ENCODE results near the gene KIF2C.

KIF2C gene

GRCh38 chr1:44807364-44808062 lies 67.9 kb downstream of the KIF2C start:
- peak; percentile 90 for DNase-seq (ENCODE audit: low spot score)
- Histone ChIP-seq H3K18ac (ENCODE audit: low read length) (peak overlapping the region; percentile 98), H2AK5ac (ENCODE audit: low read depth, low read length) (peak overlapping the region; percentile 96), H3K4me3 (ENCODE audit: low read length in 2 of 2) (peak overlapping the region in 1 of 2 donors; percentile 47), H3K79me1 (ENCODE audit: low read depth, low read length) (peaks cover 2% of the 10 kb centered on the region), H4K8ac (ENCODE audit: low read depth, low read length) (no peak overlapping the region), H3K4me2 (ENCODE audit: insufficient read depth, low read length, poor library complexity, severe bottlenecking) (peak overlapping the region; percentile 64), H2BK120ac (ENCODE audit: low read depth, low read length) (peak overlapping the region; percentile 58), H3K23ac (ENCODE audit: low read depth, low read length, poor library complexity) (peak overlapping the region; percentile 45), H3K14ac (ENCODE audit: low read length) (no peak overlapping the region), H2AFZ (ENCODE audit: low read length) (peak overlapping the region; percentile 78), H3K4me1 (ENCODE audit: control insufficient read depth in 2 of 2, insufficient read depth in 1 of 2, low read depth in 1 of 2, low read length in 2 of 2) (peaks cover 35 to 51% of the 10 kb centered on the region in 2 donors), H2BK5ac (ENCODE audit: low read length) (peak overlapping the region; percentile 88), H2BK15ac (ENCODE audit: low read length) (peak overlapping the region; percentile 26), H3K27me3 (ENCODE audit: control insufficient read depth in 3 of 3, insufficient read depth in 3 of 3, low read depth in 1 of 3, low read length in 3 of 3) (no peaks in the 10 kb centered on the region), H3K36me3 (replicated peaks in 1 of 2; ENCODE audit: control insufficient read depth in 2 of 2, insufficient read depth in 2 of 2, low read length in 2 of 2) (peaks cover 22 to 41% of the 10 kb centered on the region in 2 donors), H3K4ac (ENCODE audit: low read length) (no peak overlapping the region), H2BK12ac (ENCODE audit: low read length) (peak overlapping the region; percentile 51), H3K27ac (replicated peaks; ENCODE audit: low read length) (peak overlapping the region; percentile 93), H4K91ac (ENCODE audit: low read depth, low read length, poor library complexity) (peak overlapping the region; percentile 41), H3K9ac (ENCODE audit: low read depth, low read length, poor library complexity) (no peak overlapping the region), H3K9me3 (replicated peaks in 1 of 2; ENCODE audit: control insufficient read depth in 2 of 2, insufficient read depth in 1 of 2, low read depth in 1 of 2, low read length in 2 of 2) (no peaks in the 10 kb centered on the region)
- WGBS, 2 donors (ENCODE audit: extremely low coverage in 2 of 2, insufficient read length in 2 of 2, insufficient replicate concordance in 1 of 2), result no CpG with 5 or more reads among the region's 16 CpGs

- H2BK12ac ChIP-seq (ENCODE audit: low read length), result peak within 1 kb of the TSS; percentile 84
- peak within 1 kb of the TSS; percentile 93 for H3K27ac ChIP-seq (replicated peaks; ENCODE audit: low read length)
- peak within 1 kb of the TSS; percentile 41 for H4K91ac ChIP-seq (ENCODE audit: low read depth, low read length, poor library complexity)
- peaks cover 28 to 48% of the 10 kb centered on the region in 2 donors for H3K4me1 ChIP-seq (ENCODE audit: control insufficient read depth in 2 of 2, insufficient read depth in 1 of 2, low read depth in 1 of 2, low read length in 2 of 2)
- H2BK15ac ChIP-seq (ENCODE audit: low read length), result peak within 1 kb of the TSS; percentile 52
- H3K23ac ChIP-seq (ENCODE audit: low read depth, low read length, poor library complexity), result peak within 1 kb of the TSS; percentile 45
- H3K4ac ChIP-seq (ENCODE audit: low read length), result peak within 1 kb of the TSS; percentile 97
- H3K9me3 ChIP-seq (replicated peaks in 1 of 2; ENCODE audit: control insufficient read depth in 2 of 2, insufficient read depth in 1 of 2, low read depth in 1 of 2, low read length in 2 of 2), result no peaks in the 10 kb centered on the region
- peak within 1 kb of the TSS; percentile 58 for H2BK120ac ChIP-seq (ENCODE audit: low read depth, low read length)
- peak within 1 kb of the TSS; percentile 96 for H2AK5ac ChIP-seq (ENCODE audit: low read depth, low read length)
- DNase-seq (ENCODE audit: low spot score), result no peak
- peaks cover 5% of the 10 kb centered on the region for H3K79me1 ChIP-seq (ENCODE audit: low read depth, low read length)
- H3K4me2 ChIP-seq (ENCODE audit: insufficient read depth, low read length, poor library complexity, severe bottlenecking), result peak within 1 kb of the TSS; percentile 64
- H3K14ac ChIP-seq (ENCODE audit: low read length), result no peak within 1 kb of the TSS
- H3K4me3 ChIP-seq (ENCODE audit: low read length in 2 of 2), result peak within 1 kb of the TSS in 1 of 2 donors; percentile 47
- H2BK5ac ChIP-seq (ENCODE audit: low read length), result peak within 1 kb of the TSS; percentile 88
- WGBS, 2 donors (ENCODE audit: extremely low coverage in 2 of 2, insufficient read length in 2 of 2, insufficient replicate concordance in 1 of 2), result no CpG with 5 or more reads among the region's 23 CpGs
- H3K36me3 ChIP-seq (replicated peaks in 1 of 2; ENCODE audit: control insufficient read depth in 2 of 2, insufficient read depth in 2 of 2, low read length in 2 of 2), result peaks cover 20 to 34% of the 10 kb centered on the region in 2 donors
- peak within 1 kb of the TSS; percentile 75 for H3K9ac ChIP-seq (ENCODE audit: low read depth, low read length, poor library complexity)
- no peak within 1 kb of the TSS for H4K8ac ChIP-seq (ENCODE audit: low read depth, low read length)
- peaks cover 0 to 4% (median 0%) of the 10 kb centered on the region in 3 experiments for H3K27me3 ChIP-seq (ENCODE audit: control insufficient read depth in 3 of 3, insufficient read depth in 3 of 3, low read depth in 1 of 3, low read length in 3 of 3)
- H2AFZ ChIP-seq (ENCODE audit: low read length), result peak within 1 kb of the TSS; percentile 78
- H3K18ac ChIP-seq (ENCODE audit: low read length), result peak within 1 kb of the TSS; percentile 98
Observed at GRCh38 chr1:44808063-44808937, 68.7 kb downstream of the KIF2C start, which contains the start of gene BTBD19. BTBD19 (plus strand) TSS chr1:44808523; CDS start chr1:44808821, 298 bp downstream.

- Histone ChIP-seq H3K36me3 (replicated peaks in 1 of 2; ENCODE audit: control insufficient read depth in 2 of 2, insufficient read depth in 2 of 2, low read length in 2 of 2) (peaks cover 11 to 25% of the 10 kb centered on the region in 2 donors), H2AFZ (ENCODE audit: low read length) (peak overlapping the region; percentile 45), H3K4ac (ENCODE audit: low read length) (no peak overlapping the region), H3K4me2 (ENCODE audit: insufficient read depth, low read length, poor library complexity, severe bottlenecking) (peak overlapping the region; percentile 64), H2AK5ac (ENCODE audit: low read depth, low read length) (peak overlapping the region; percentile 26), H3K9me3 (replicated peaks in 1 of 2; ENCODE audit: control insufficient read depth in 2 of 2, insufficient read depth in 1 of 2, low read depth in 1 of 2, low read length in 2 of 2) (no peaks in the 10 kb centered on the region), H4K91ac (ENCODE audit: low read depth, low read length, poor library complexity) (no peak overlapping the region), H2BK5ac (ENCODE audit: low read length) (peak overlapping the region; percentile 88), H3K23ac (ENCODE audit: low read depth, low read length, poor library complexity) (no peak overlapping the region), H3K4me3 (ENCODE audit: low read length in 2 of 2) (peak overlapping the region in 1 of 2 donors; percentile 47), H2BK12ac (ENCODE audit: low read length) (peak overlapping the region; percentile 84), H3K27me3 (ENCODE audit: control insufficient read depth in 3 of 3, insufficient read depth in 3 of 3, low read depth in 1 of 3, low read length in 3 of 3) (peaks cover 0 to 4% (median 0%) of the 10 kb centered on the region in 3 experiments), H3K4me1 (ENCODE audit: control insufficient read depth in 2 of 2, insufficient read depth in 1 of 2, low read depth in 1 of 2, low read length in 2 of 2) (peaks cover 28 to 43% of the 10 kb centered on the region in 2 donors), H2BK15ac (ENCODE audit: low read length) (peak overlapping the region; percentile 52), H3K18ac (ENCODE audit: low read length) (peak overlapping the region; percentile 93), H2BK120ac (ENCODE audit: low read depth, low read length) (peak overlapping the region; percentile 4), H3K14ac (ENCODE audit: low read length) (no peak overlapping the region), H3K79me1 (ENCODE audit: low read depth, low read length) (peaks cover 3% of the 10 kb centered on the region), H4K8ac (ENCODE audit: low read depth, low read length) (no peak overlapping the region), H3K9ac (ENCODE audit: low read depth, low read length, poor library complexity) (peak overlapping the region; percentile 75), H3K27ac (replicated peaks; ENCODE audit: low read length) (peak overlapping the region; percentile 86)
- DNase-seq (ENCODE audit: low spot score), result no peak
- WGBS, 2 donors (ENCODE audit: extremely low coverage in 2 of 2, insufficient read length in 2 of 2, insufficient replicate concordance in 1 of 2), result no CpG with 5 or more reads among the region's 6 CpGs
Observed at GRCh38 chr1:44808938-44809917, 69.6 kb downstream of the KIF2C start.

Measured in neuronal stem cell (in vitro differentiated cells).